VCaP (cell line): ENCODE data around the gene KRTAP10-5.

ENCODE experiments used
- H3K27ac ChIP-seq: fragments of 450-650 bp; 2 replicates; pipeline ENCODE4 v1.5.1; 2017
- TF ChIP-seq, protein P1 (sequence below): fragments of 450-650 bp; conservative IDR thresholded peaks from 2 replicates; pipeline ENCODE4 v1.5.1; 2017; ENCODE audit warnings: mild to moderate bottlenecking, moderate library complexity

Gene KRTAP10-5

DNA sequence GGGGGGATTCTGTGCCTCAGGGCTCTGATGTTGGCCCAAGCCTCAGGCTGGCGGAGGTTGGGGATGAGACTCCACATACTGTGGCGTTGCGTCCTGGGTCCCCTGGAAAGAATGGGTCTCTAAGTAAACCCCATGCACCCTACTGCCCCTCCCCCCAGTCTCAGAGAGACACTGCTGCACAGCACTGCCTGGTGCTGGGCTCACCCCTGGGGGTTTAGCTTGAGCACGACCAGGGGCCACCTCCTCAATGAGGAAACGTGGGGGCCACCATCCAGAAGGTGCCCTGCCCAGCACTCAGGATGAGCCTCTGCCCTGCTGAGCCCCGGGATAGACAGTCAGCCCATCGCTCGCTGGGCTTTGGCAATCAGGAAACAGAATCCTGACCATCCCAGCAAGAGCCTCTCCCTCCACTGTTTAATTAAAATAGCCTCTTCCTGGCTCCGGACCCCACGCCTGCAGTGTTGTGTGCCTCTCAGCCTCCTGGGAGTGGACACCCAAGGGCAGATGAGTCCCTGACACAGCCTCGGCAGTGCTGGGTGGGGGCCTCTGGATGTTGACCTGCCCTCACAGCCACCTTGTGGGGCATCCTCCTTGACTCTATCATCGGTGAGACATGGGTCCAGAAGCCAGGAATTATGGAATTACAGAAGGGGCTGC is 10.4 kb downstream of the KRTAP10-5 start:
- no peak overlapping the region for H3K27ac ChIP-seq
- TF ChIP-seq, protein P1, sequence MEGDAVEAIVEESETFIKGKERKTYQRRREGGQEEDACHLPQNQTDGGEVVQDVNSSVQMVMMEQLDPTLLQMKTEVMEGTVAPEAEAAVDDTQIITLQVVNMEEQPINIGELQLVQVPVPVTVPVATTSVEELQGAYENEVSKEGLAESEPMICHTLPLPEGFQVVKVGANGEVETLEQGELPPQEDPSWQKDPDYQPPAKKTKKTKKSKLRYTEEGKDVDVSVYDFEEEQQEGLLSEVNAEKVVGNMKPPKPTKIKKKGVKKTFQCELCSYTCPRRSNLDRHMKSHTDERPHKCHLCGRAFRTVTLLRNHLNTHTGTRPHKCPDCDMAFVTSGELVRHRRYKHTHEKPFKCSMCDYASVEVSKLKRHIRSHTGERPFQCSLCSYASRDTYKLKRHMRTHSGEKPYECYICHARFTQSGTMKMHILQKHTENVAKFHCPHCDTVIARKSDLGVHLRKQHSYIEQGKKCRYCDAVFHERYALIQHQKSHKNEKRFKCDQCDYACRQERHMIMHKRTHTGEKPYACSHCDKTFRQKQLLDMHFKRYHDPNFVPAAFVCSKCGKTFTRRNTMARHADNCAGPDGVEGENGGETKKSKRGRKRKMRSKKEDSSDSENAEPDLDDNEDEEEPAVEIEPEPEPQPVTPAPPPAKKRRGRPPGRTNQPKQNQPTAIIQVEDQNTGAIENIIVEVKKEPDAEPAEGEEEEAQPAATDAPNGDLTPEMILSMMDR: no peak

DNA sequence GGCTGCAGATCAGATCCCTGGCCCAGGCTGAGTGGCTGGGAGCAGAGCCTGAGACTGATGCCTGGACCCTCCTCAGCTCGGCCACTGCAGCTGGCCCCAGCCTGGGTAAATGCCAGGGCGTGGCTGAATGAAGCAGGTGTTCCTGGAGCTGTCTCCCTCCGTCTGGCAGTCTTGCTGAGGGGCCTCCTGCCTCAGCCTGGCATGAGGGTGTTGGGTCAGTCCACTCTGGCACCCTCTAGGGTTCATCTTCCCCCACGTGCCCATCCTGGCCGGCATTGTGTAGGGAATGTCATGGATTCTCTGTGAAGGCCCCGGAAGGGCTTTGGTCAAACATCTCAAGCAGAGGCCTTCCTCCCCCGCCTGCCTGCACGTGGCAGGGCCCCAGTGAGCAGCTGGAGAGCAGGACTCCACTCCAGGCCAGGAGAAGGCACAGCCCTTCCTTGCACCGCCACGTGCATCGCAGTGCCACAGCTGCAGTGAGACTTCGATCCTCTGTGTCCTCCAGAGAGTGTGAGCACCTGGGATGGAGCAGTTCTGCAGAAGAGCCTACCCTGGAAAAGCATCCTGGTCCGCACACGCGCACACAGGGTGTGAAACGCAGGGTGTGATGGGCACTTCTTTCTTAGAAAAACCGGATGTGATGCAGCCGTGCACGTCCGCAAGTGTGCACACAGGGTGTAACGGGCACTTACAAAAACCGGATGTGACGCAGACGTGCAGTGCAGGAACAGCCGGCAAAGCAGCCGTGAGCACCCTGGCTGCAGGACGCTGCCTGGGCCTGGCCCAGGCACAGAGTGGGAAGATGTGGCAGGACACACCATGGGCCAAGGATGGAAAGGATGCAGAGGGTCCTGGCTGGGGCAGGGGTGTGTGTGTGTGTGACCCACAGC is 11.5 kb downstream of the KRTAP10-5 start:
- TF ChIP-seq, protein P1: no peak
- no peak overlapping the region for H3K27ac ChIP-seq

DNA sequence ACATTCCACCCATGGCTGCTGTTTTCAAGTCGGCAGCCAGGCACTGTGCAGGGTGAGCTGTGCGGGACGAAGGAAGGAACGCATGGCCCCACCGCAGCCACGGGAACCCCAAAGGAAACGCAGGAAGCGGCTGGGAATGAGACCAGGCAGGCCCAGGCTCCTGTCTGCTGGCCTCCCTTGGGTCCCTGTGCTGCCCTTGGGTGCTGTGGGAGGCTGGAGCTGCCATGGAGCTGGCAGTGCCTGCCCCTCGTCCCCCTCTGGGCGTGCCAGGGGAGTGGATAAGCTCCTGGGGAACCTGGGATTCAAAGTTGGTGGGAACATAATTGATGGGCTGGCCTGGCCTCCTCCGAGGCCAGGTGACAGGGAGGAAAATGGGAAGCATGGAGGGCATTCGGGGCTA is 12.1 kb downstream of the KRTAP10-5 start:
- H3K27ac ChIP-seq: no peak overlapping the region
- TF ChIP-seq, protein P1: no peak

DNA sequence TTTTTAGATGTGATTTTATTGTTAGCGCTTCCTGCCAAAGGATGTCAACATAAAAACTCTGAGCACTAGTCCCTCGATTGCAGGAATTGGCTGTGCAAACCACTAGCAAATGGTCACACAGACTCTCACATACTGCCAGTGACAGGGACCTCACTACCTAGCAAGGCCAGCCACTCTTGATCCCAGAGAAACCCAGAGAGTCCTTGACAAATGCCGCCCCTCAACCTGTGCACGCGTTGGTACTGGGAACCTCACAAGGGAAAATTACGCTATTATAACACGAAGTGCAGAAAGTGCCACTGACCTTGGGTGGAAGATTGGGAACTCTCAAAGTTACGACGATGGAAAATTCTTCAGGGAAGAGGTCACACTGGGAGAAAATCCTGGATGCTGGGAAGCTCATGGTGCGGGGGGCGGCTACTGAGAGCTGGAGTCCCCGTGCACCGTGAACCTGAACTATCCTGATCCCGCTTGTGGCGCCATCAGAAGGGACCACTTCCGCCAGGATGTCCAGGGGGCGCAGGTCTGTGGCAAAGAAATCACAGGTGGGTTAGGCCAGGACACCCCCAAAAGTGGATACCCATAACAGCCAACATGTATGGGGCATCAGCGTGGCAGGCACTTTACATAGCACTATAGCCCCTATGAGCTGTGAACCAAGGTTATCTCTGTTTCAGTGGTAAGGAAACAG is 12.8 kb downstream of the KRTAP10-5 start:
- TF ChIP-seq, protein P1: no peak
- H3K27ac ChIP-seq: no peak overlapping the region

DNA sequence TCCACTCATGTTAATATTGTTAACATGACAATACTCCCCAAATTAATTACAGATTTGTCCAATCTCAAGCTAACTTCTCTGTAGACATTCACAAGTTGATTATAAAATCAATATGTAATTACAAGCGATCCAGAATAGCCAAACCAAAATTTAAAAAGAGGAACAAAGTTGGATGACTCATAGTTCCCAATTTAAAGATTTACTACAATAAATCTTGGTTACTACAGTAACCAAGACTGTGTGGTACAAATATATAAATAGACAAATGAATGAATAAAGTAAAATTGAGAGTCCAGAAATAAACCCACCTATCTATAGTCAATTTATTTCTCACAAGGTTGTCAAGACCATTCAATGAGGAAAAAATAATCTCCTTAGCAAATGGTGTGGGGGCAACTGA is 14.0 kb downstream of the KRTAP10-5 start:
- H3K27ac ChIP-seq: no peak overlapping the region
- TF ChIP-seq, protein P1: no peak

DNA sequence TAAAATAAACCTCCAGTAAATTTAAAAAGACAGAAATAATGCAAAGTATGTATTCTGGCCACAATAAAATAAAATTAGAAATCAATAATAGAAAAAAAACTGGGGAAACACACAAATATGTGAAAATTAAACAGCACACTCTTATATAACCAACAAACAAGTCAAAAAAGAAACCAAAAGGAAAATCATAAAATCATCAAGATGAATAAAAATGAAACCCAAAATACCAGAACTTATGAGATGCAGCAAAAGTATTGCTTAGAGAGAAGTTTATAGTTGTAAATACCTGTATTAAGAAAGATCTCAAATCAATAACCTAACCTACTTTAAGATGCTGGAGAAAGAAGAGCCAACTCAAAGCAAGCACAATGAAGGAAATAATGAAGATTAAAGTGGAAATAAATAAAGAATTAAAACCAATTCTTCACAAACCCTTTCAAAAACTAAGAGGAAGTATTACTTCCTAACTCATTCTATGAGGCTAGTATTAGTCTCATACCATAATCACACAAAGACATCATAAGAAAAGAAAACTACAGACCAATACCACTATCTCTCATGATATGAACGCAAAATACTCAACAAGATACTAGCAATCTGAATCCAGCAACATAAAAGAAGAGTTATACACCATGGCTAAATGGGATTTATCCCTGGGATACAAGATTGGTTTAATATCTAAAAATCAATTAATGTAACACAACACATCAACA is 15.4 kb downstream of the KRTAP10-5 start:
- TF ChIP-seq, protein P1: no peak
- no peak overlapping the region for H3K27ac ChIP-seq
